CD4-positive, alpha-beta memory T cell (primary cell): ENCODE measurements around the gene CXCL12. TPM values are rescaled to one million over a fixed set of nuclear protein-coding genes. Genes with fewer than 3 reads are reported as not detected.

Experiments
- CTCF ChIA-PET: fragments of 350-600 bp; sonication (Branson Sonifier 250); formaldehyde crosslinking; loops from one replicate; lab custom pipeline; 2021; ENCODE audit warnings: inconsistent platforms; ENCODE audit not compliant: partially characterized antibody; lab: Charles Lee
- POLR2A ChIA-PET: fragments of 350-600 bp; sonication (Branson Sonifier 250); formaldehyde crosslinking; loops from one replicate; lab custom pipeline; 2021; ENCODE audit not compliant: partially characterized antibody; lab: Charles Lee
- DNase-seq, 5 donors: peaks; one replicate each; pipeline versions ENCODE4 v3.0.0 to v3.0.0-alpha.2; 2020 to 2022; ENCODE audit warnings: mixed read lengths in 1 of 5
- H3K27ac ChIP-seq: one replicate; pipeline ENCODE4 v1.7.0; 2013; ENCODE audit warnings: low read depth, low read length
- H3K27me3 ChIP-seq: 2 replicates; pipeline ENCODE4 v1.7.0; 2013; ENCODE audit warnings: mild to moderate bottlenecking, low read length, moderate library complexity; ENCODE audit not compliant: insufficient read depth
- H3K36me3 ChIP-seq: 2 replicates; pipeline ENCODE4 v1.7.0; 2013; ENCODE audit warnings: mild to moderate bottlenecking, low read length, moderate library complexity; ENCODE audit not compliant: insufficient read depth
- H3K4me1 ChIP-seq: 2 replicates; pipeline ENCODE4 v1.7.0; 2013; ENCODE audit warnings: mild to moderate bottlenecking, low read length, moderate library complexity; ENCODE audit not compliant: insufficient read depth
- H3K4me3 ChIP-seq, 2 donors: one replicate each; pipeline ENCODE4 v1.7.0; 2013; ENCODE audit warnings: low read length in 2 of 2, mild to moderate bottlenecking in 1 of 2
- H3K9me3 ChIP-seq, 2 donors: one replicate each; pipeline ENCODE4 v1.7.0; 2013; ENCODE audit warnings: low read length in 2 of 2, control low read depth in 1 of 2; ENCODE audit not compliant: control insufficient read depth in 1 of 2
- H3K27ac Mint-ChIP-seq, 7 donors: one replicate each; pipeline ENCODE4 v1.8.0; 2020 to 2021; ENCODE audit warnings: mixed read lengths in 7 of 7, mild to moderate bottlenecking in 6 of 7, inconsistent platforms in 3 of 7, moderate library complexity in 3 of 7
- H3K27me3 Mint-ChIP-seq, 2 donors: one replicate each; pipeline ENCODE4 v1.8.0; 2020 to 2021; ENCODE audit warnings: mixed read lengths in 2 of 2
- H3K36me3 Mint-ChIP-seq, 2 donors: one replicate each; pipeline ENCODE4 v1.8.0; 2020 to 2021; ENCODE audit warnings: mixed read lengths in 2 of 2, inconsistent platforms in 1 of 2, mild to moderate bottlenecking in 1 of 2
- H3K4me1 Mint-ChIP-seq, 4 donors: one replicate each; pipeline ENCODE4 v1.8.0; 2020 to 2021; ENCODE audit warnings: mixed read lengths in 4 of 4, mild to moderate bottlenecking in 1 of 4
- H3K4me3 Mint-ChIP-seq, 8 donors: one replicate each; pipeline ENCODE4 v1.8.0; 2020 to 2021; ENCODE audit warnings: mixed read lengths in 8 of 8, mild to moderate bottlenecking in 7 of 8, moderate library complexity in 6 of 8, inconsistent platforms in 3 of 8
- H3K9me3 Mint-ChIP-seq, 8 donors: one replicate each; pipeline ENCODE4 v1.8.0; 2020 to 2021; ENCODE audit warnings: mixed read lengths in 8 of 8, mild to moderate bottlenecking in 5 of 8, inconsistent platforms in 3 of 8, moderate library complexity in 1 of 8
- intact Hi-C: fragments of 100-400 bp; cut with micrococcal nuclease; formaldehyde crosslinking; loops from one replicate; pipeline ENCODE4 v1.15.1; 2023
- polyA plus RNA-seq, 2 donors: library from polyadenylated mRNA; unstranded; fragments of 300-500 nt; fragmentation: Illumina TruSeq; gene quantifications; one replicate each; pipeline ENCODE4 v1.2.3, GENCODE V29; 2021
- total RNA-seq, 2 experiments: library from RNA; stranded (reverse); gene quantifications; one replicate each; pipeline ENCODE4 v1.2.3, GENCODE V29; 2021

The CXCL12 gene
- total and polyA plus RNA-seq, 4 experiments from 2014 or later = not detected

DNA sequence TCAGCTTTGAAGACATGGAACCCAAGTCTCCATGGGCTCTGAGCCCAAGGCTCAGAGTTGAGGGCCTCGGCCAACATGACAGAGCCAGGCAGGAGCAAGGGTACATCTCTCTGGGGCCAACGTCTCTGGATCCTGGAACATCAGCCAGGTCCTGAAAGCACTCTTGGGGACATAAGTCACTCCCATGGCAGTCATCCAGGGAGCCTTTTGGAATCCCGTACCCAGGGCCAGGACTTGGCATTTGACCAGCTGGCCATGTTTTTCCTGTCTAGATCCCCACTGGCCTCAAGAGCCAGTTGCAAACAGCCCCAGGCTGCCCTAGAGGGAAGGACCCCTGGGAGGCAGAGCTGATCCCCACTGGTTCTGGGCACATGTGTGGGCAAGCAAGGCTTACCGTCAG lies 4.3 kb upstream of the CXCL12 start:
- Mint-ChIP-seq H3K36me3 (no peaks in the 10 kb centered on the region), H3K4me3 (no peak overlapping the region), H3K9me3 (no peaks in the 10 kb centered on the region), H3K4me1 (peaks cover 2 to 10% (median 4%) of the 10 kb centered on the region in 4 donors), H3K27me3 (peaks cover 19 to 21% of the 10 kb centered on the region in 2 donors), H3K27ac (no peak overlapping the region)
- DNase-seq = no peak
- intact Hi-C loops = no loop called here
- Histone ChIP-seq H3K9me3 (no peaks in the 10 kb centered on the region), H3K4me3 (no peak overlapping the region), H3K27me3 (no peaks in the 10 kb centered on the region), H3K36me3 (no peaks in the 10 kb centered on the region), H3K27ac (no peak overlapping the region), H3K4me1 (no peaks in the 10 kb centered on the region)
- ChIA-PET CTCF (interaction anchor here (1.2 kb wide), 1 partner anchor 699 kb away, joined by 3 read pairs; no protein-coding TSS in a partner anchor), POLR2A (no interaction called here)

DNA sequence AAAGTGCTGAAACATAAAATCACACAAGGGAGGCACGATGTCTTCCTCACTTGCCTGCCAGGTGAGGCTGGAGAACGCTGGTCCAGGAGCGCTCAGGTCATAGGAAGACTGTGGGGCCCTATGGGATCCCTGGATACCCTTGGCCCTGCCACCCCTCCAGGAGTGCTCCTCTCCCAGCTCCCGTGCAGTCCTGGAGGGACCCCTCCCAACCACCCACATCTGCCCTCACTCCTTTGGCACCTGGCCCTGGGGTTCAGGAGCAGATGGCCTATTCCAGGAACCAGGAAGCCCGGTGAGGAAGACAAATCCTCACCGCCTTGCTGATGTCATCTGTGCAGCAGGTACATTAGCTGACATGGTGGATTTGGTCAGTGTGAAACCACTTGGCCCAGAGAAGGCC lies 3.7 kb upstream of the CXCL12 start:
- Histone ChIP-seq H3K4me1 (no peaks in the 10 kb centered on the region), H3K4me3 (no peak overlapping the region), H3K27me3 (no peaks in the 10 kb centered on the region), H3K9me3 (no peaks in the 10 kb centered on the region), H3K36me3 (no peaks in the 10 kb centered on the region), H3K27ac (no peak overlapping the region)
- H3K4me3 Mint-ChIP-seq = no peak overlapping the region
- intact Hi-C loops = no loop called here
- no peaks in the 10 kb centered on the region for H3K36me3 Mint-ChIP-seq
- POLR2A ChIA-PET = no interaction called here
- no peak overlapping the region for H3K27ac Mint-ChIP-seq
- no peak for DNase-seq
- H3K27me3 Mint-ChIP-seq = peaks cover 16 to 19% of the 10 kb centered on the region in 2 donors
- no peaks in the 10 kb centered on the region for H3K9me3 Mint-ChIP-seq
- CTCF ChIA-PET = interaction anchor here (1.2 to 2.5 kb wide), 2 partner anchors 698 to 718 kb away, joined by 3 to 15 read pairs; no protein-coding TSS in a partner anchor
- H3K4me1 Mint-ChIP-seq = peaks cover 2 to 10% (median 4%) of the 10 kb centered on the region in 4 donors

- no peaks in the 10 kb centered on the region for H3K9me3 Mint-ChIP-seq
- H3K4me1 Mint-ChIP-seq = peaks cover 2 to 10% (median 4%) of the 10 kb centered on the region in 4 donors
- H3K9me3 ChIP-seq = no peaks in the 10 kb centered on the region
- H3K27me3 Mint-ChIP-seq = peaks cover 17 to 23% of the 10 kb centered on the region in 2 donors
- CTCF ChIA-PET = interaction anchor here (1.9 to 2.5 kb wide), 3 partner anchors 698 to 717 kb away, joined by 9 to 15 read pairs (median 14); no protein-coding TSS in a partner anchor
- no peaks in the 10 kb centered on the region for H3K36me3 ChIP-seq
- H3K27me3 ChIP-seq = no peaks in the 10 kb centered on the region
- no peaks in the 10 kb centered on the region for H3K4me1 ChIP-seq
- no peak overlapping the region for H3K27ac Mint-ChIP-seq
- intact Hi-C loops = no loop called here
- H3K27ac ChIP-seq = no peak overlapping the region
- H3K36me3 Mint-ChIP-seq = no peaks in the 10 kb centered on the region
- POLR2A ChIA-PET = no interaction called here
- H3K4me3 Mint-ChIP-seq = no peak overlapping the region
- H3K4me3 ChIP-seq = no peak overlapping the region
- no peak for DNase-seq
Measured at GRCh38 chr10:44387853-44388251, 3.0 kb upstream of the CXCL12 start.

DNA sequence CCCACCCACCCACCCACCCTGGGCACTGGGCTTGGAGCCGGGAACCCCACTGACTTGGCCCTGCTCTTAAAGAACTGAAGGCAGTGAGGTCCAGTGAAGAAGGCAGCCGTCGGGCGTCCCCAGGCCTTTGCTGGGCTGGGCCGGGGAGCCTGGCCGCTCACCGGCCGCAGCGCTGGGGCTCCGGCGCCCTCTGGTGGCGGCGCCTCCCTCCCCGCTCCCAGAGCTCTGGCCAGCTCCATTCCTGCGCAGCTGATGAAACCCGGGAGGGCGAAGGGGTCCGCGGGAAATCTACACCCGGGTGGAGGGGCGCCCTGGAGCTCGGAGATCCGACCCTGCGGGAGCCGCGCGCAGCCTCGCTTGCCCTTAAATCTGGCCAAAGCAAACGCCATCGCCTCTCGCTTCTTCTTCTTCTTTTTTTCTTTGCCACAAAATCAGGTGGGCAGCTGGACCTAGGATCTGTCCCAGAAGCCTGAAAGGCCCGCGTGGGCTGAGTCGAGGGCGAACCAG lies 1.7 kb upstream of the CXCL12 start:
- H3K27ac ChIP-seq = no peak overlapping the region
- Mint-ChIP-seq H3K27me3 (peaks cover 14 to 23% of the 10 kb centered on the region in 2 donors), H3K36me3 (no peaks in the 10 kb centered on the region), H3K9me3 (no peaks in the 10 kb centered on the region), H3K27ac (no peak overlapping the region), H3K4me1 (peaks cover 2 to 10% (median 4%) of the 10 kb centered on the region in 4 donors), H3K4me3 (no peak overlapping the region)
- H3K4me3 ChIP-seq = no peak overlapping the region
- H3K9me3 ChIP-seq = no peaks in the 10 kb centered on the region
- intact Hi-C loops = no loop called here
- ChIA-PET POLR2A (interaction anchor here (1.4 kb wide), 1 partner anchor 697 kb away, joined by 3 read pairs; no protein-coding TSS in a partner anchor), CTCF (interaction anchor here (0.6 to 2.5 kb wide), 14 partner anchors 8 to 728 kb away, joined by 3 to 15 read pairs (median 3); no protein-coding TSS in a partner anchor)
- no peaks in the 10 kb centered on the region for H3K36me3 ChIP-seq
- H3K27me3 ChIP-seq = no peaks in the 10 kb centered on the region
- no peaks in the 10 kb centered on the region for H3K4me1 ChIP-seq
- peak in 4 of 5 donors; percentile 5 to 22 (median 10) for DNase-seq

DNA sequence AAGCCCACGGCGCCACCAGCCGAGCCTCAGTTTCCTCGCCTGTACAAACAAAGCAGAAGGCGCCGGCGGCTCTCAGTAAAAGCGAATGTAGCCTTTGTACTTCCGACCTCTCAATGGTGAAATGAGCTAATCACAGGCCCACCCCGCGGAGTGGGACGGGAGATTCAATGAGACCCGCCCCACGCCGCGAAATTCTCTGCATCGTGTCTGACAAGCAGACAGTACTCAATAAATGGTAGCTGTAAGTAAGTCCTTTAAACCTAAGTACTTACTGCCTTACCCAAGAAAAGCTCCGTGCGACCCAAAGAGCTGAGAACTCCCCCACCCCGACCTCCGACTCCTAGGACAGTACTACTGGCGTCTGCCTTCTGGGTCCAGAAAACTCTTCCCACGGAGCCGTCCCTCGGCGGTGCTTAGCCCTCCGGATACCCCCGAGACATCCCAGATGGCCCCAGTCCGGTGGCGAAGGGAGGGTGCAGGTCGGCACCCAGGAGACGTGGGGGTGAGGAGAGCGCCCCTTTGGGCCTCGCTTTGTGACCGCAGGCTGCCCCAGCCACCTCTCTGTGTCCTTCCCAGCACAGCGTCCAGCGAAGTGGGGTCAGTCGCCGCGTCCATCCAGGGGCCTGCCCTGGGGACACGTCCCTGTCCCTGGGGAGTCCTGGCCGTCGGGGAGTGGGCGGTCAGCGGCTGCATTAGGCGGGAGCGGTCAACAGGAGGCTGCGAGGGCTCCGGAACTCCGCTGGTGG lies 972 bp upstream of the CXCL12 start:
- ChIA-PET CTCF (interaction anchor here (0.8 to 2.0 kb wide), 10 partner anchors 7 to 728 kb away, joined by 3 to 14 read pairs (median 5); no protein-coding TSS in a partner anchor), POLR2A (interaction anchor here (1.4 kb wide), 1 partner anchor 696 kb away, joined by 3 read pairs; no protein-coding TSS in a partner anchor)
- peaks cover 13 to 23% of the 10 kb centered on the region in 2 donors for H3K27me3 Mint-ChIP-seq
- no peaks in the 10 kb centered on the region for H3K9me3 ChIP-seq
- H3K27me3 ChIP-seq = no peaks in the 10 kb centered on the region
- H3K4me3 ChIP-seq = no peak overlapping the region
- H3K4me3 Mint-ChIP-seq = peak overlapping the region in 6 of 8 donors; percentile 18 to 66 (median 40)
- H3K4me1 Mint-ChIP-seq = peaks cover 2 to 10% (median 4%) of the 10 kb centered on the region in 4 donors
- H3K9me3 Mint-ChIP-seq = no peaks in the 10 kb centered on the region
- no peaks in the 10 kb centered on the region for H3K36me3 Mint-ChIP-seq
- intact Hi-C loops = no loop called here
- DNase-seq = no peak
- no peak overlapping the region for H3K27ac Mint-ChIP-seq
- H3K27ac ChIP-seq = no peak overlapping the region
- no peaks in the 10 kb centered on the region for H3K4me1 ChIP-seq
- H3K36me3 ChIP-seq = no peaks in the 10 kb centered on the region

DNA sequence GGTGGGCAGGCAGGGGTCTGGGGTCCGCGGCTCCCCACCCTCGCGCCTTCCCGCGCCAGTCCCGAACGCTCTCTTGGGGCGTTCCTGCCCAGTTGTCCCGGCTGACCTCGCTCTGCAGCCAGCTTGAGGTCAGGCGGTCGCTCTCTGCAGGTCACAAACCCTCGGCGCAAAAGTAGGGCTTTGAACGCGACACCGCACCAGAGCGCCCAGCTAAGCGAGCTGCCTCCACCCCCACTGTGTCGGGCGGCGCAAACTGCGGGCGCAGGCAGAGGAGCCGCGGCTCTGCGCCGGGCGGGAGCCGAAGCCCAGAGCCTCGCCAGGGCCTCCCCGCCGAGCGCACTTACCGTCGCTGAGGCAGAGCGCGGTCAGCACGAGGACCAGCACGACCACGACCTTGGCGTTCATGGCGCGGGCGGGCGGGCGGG lies 284 bp downstream of the CXCL12 start:
- Mint-ChIP-seq H3K4me1 (peaks cover 2 to 10% (median 4%) of the 10 kb centered on the region in 4 donors), H3K36me3 (no peaks in the 10 kb centered on the region), H3K9me3 (no peaks in the 10 kb centered on the region), H3K27me3 (peaks cover 12 to 23% of the 10 kb centered on the region in 2 donors), H3K4me3 (no peak overlapping the region), H3K27ac (no peak overlapping the region)
- H3K36me3 ChIP-seq = no peaks in the 10 kb centered on the region
- H3K9me3 ChIP-seq = no peaks in the 10 kb centered on the region
- CTCF ChIA-PET = interaction anchor here (1.5 to 2.0 kb wide), 2 partner anchors 11 to 712 kb away, joined by 3 to 4 read pairs; no protein-coding TSS in a partner anchor
- no peak overlapping the region for H3K27ac ChIP-seq
- no peaks in the 10 kb centered on the region for H3K4me1 ChIP-seq
- no peak for DNase-seq
- intact Hi-C loops = no loop called here
- POLR2A ChIA-PET = no interaction called here
- no peaks in the 10 kb centered on the region for H3K27me3 ChIP-seq
- H3K4me3 ChIP-seq = no peak overlapping the region
